ENCODE results near the gene TOMM70. TPM values are rescaled to one million over a fixed set of nuclear protein-coding genes. Genes with fewer than 3 reads are reported as not detected.

Gene TOMM70
- polyA plus RNA-seq, 1 experiment, result 16.1 TPM

DNA sequence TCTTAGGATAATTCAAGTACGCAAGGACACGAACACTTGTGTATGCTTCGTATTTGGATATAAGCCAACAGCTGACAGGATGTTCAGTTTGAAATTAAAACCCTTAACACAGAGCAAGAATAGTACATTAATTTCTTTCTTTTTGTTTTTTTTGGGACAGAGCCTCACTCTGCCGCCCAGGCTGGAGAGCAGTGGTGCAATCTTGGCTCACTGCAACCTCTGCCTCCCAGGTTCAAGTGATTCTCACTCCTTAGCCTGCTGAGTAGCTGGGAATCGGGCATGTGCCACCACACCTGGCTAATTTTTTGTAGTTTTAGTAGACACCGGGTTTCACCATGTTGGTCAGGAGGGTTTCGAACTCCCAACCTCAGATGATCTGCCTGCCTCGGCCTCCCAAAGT lies 32.4 kb downstream of the TOMM70 start:
- no peak for DNase-seq (ENCODE audit: low read depth)
- H3K4me3 ChIP-seq (ENCODE audit: low read depth, low read length), result no peak overlapping the region
- H3K36me3 ChIP-seq (ENCODE audit: control insufficient read depth, insufficient read depth, low read length), result peaks cover 10% of the 10 kb centered on the region
- H3K27me3 ChIP-seq (ENCODE audit: control insufficient read depth, insufficient read depth, low read length), result no peaks in the 10 kb centered on the region
- CTCF ChIA-PET, result interaction anchor here (0.6 kb wide), 1 partner anchor 36 kb away, joined by 4 read pairs; no protein-coding TSS in a partner anchor
- POLR2A ChIA-PET, result no interaction called here
- TF ChIP-seq, protein P1, sequence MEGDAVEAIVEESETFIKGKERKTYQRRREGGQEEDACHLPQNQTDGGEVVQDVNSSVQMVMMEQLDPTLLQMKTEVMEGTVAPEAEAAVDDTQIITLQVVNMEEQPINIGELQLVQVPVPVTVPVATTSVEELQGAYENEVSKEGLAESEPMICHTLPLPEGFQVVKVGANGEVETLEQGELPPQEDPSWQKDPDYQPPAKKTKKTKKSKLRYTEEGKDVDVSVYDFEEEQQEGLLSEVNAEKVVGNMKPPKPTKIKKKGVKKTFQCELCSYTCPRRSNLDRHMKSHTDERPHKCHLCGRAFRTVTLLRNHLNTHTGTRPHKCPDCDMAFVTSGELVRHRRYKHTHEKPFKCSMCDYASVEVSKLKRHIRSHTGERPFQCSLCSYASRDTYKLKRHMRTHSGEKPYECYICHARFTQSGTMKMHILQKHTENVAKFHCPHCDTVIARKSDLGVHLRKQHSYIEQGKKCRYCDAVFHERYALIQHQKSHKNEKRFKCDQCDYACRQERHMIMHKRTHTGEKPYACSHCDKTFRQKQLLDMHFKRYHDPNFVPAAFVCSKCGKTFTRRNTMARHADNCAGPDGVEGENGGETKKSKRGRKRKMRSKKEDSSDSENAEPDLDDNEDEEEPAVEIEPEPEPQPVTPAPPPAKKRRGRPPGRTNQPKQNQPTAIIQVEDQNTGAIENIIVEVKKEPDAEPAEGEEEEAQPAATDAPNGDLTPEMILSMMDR (IDR thresholded peaks at IDR 0.05; ENCODE audit: insufficient read depth, low read depth, low read length), result no peak

DNA sequence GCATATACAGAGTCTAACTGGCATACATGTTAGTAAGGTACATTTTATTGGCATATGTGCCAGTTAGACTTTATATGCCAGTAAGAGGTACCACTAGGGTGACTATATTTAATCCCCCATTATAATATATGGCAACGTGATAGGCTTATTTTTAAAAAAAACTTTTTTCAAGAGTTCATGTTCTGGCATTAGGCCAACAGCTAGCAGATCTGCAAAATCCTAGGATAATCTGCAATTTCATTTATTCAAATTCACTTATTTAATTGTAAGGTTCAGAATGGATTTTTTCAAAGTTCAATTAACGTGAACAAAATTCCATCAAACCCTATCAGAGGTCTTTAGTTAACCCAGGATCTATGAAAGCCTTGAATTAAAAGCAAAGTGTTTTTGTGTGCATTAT lies 34.5 kb downstream of the TOMM70 start:
- H3K27me3 ChIP-seq (ENCODE audit: control insufficient read depth, insufficient read depth, low read length), result no peaks in the 10 kb centered on the region
- POLR2A ChIA-PET, result no interaction called here
- CTCF ChIA-PET, result interaction anchor here (1.5 kb wide), 1 partner anchor 10 kb away, joined by 3 read pairs; no protein-coding TSS in a partner anchor

DNA sequence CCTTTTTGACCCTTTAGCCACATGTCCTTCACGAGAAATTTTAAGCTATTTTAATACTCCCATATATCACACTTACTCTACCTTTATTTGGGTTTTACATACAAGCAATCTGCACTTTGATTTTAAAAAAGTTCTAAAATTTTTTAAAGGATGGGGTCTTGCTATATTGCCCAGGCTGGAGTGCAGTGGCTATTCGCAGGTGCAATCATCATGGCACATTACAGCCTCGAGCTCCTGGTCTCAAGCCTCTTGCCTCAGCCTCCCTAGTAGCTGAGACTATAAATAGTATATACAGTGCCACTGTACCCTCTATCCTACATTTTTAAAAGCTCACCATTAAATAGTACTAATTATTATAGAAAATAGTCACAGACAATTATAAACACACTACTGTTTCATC lies 36.5 kb downstream of the TOMM70 start:
- ChIA-PET POLR2A (no interaction called here), CTCF (interaction anchor here (0.6 kb wide), 1 partner anchor 16 kb away, joined by 3 read pairs; no protein-coding TSS in a partner anchor)
- H3K4me3 ChIP-seq (ENCODE audit: low read depth, low read length), result no peak overlapping the region
- no peak for DNase-seq (ENCODE audit: low read depth)
- TF ChIP-seq, protein P1 (IDR thresholded peaks at IDR 0.05; ENCODE audit: insufficient read depth, low read depth, low read length), result no peak
- no peaks in the 10 kb centered on the region for H3K27me3 ChIP-seq (ENCODE audit: control insufficient read depth, insufficient read depth, low read length)
- H3K36me3 ChIP-seq (ENCODE audit: control insufficient read depth, insufficient read depth, low read length), result peaks cover 5% of the 10 kb centered on the region

More for the DNA sequence above, 34.5 kb downstream of the TOMM70 start:
- Histone ChIP-seq H3K36me3 (ENCODE audit: control insufficient read depth, insufficient read depth, low read length) (peaks cover 5% of the 10 kb centered on the region), H3K4me3 (ENCODE audit: low read depth, low read length) (no peak overlapping the region)
- DNase-seq (ENCODE audit: low read depth), result no peak
- TF ChIP-seq, protein P1 (IDR thresholded peaks at IDR 0.05; ENCODE audit: insufficient read depth, low read depth, low read length), result no peak

DNA sequence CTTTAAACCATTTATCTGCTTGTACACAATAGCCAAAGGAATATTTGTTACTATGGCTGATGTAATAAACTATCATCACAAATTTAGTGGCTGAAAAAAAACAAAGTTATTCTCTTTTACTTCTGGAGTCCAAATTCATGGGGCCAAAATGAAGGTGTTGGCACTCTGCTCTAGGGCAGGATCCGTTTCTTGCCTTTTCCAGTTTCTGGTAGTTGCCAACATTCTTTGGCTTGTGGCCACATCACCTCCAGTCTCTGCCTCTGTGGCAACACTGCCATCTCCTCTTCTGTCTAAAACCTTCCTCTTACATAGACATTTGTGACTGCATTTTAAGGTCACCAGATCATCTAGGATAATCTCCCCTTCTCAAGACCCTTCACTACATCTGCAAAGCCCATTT lies 39.0 kb downstream of the TOMM70 start:
- H3K4me3 ChIP-seq (ENCODE audit: low read depth, low read length), result no peak overlapping the region
- TF ChIP-seq, protein P1 (IDR thresholded peaks at IDR 0.05; ENCODE audit: insufficient read depth, low read depth, low read length), result no peak
- ChIA-PET CTCF (interaction anchor here (1.2 kb wide), 1 partner anchor 12 kb away, joined by 3 read pairs; no protein-coding TSS in a partner anchor), POLR2A (no interaction called here)
- DNase-seq (ENCODE audit: low read depth), result no peak
- peaks cover 5% of the 10 kb centered on the region for H3K36me3 ChIP-seq (ENCODE audit: control insufficient read depth, insufficient read depth, low read length)
- H3K27me3 ChIP-seq (ENCODE audit: control insufficient read depth, insufficient read depth, low read length), result no peaks in the 10 kb centered on the region

DNA sequence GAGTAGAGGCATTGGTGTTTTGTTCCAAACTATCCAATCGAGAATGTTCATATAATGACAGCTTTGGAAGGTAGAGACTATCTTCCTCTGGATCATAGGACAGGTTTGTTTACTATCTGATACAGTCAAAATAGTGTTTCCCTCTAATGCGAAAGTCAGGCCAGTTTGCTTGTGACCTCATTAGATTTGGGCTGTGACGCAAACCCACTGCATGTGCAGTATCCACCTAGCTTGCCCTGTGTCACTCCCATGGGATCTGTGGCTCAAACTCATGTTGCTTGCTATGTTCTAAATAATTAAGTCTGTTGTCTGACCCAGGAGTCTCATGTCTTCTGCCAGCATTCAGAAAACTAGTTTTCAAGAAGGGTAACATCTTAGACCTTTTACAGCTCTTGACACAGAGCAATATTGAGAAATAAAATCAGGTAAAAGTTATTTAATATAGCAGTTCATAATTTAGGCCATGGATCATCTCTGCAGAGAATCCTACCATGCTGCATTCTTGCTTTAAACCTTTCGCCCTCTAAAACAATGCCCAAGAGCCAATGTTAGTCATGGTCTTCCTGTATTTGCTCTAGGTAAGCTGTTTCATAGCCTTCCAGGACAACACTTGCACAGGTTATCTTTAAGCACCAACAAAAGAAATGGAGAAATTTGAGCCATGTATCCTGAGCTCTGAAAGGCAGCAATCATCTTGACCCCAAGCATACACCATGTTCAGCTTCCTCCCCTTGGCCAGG lies 40.0 kb downstream of the TOMM70 start:
- POLR2A ChIA-PET, result interaction anchor here (0.6 kb wide), 1 partner anchor 537 kb away, joined by 3 read pairs; no protein-coding TSS in a partner anchor

More for the DNA sequence above, 40.0 kb downstream of the TOMM70 start:
- Histone ChIP-seq H3K36me3 (ENCODE audit: control insufficient read depth, insufficient read depth, low read length) (peaks cover 3% of the 10 kb centered on the region), H3K4me3 (ENCODE audit: low read depth, low read length) (no peak overlapping the region), H3K27me3 (ENCODE audit: control insufficient read depth, insufficient read depth, low read length) (no peaks in the 10 kb centered on the region)
- DNase-seq (ENCODE audit: low read depth), result no peak
- CTCF ChIA-PET, result interaction anchor here (1.7 kb wide), 1 partner anchor 12 kb away, joined by 3 read pairs; no protein-coding TSS in a partner anchor
- TF ChIP-seq, protein P1 (IDR thresholded peaks at IDR 0.05; ENCODE audit: insufficient read depth, low read depth, low read length), result no peak
